IMR-90 (cell line): ENCODE measurements around the gene SAAL1. TPM values are rescaled to one million over a fixed set of nuclear protein-coding genes. Genes with fewer than 3 reads are reported as not detected.

Experiments
- ATAC-seq: fragments of 200-7000 bp; cut with Tn5 transposase; 2 replicates; pipeline ENCODE4 v1.9.1; 2020; ENCODE audit warnings: low read depth, mild to moderate bottlenecking, moderate library complexity
- BruUV-seq: library from RNA; stranded (reverse); fragments of 400-500 nt; replicated peaks from 2 replicates; lab custom pipeline; 2021; lab: Mats Ljungman, UMichigan
- CTCF ChIA-PET: fragments of 300-600 bp; formaldehyde crosslinking; extraction: SDS; loops from one replicate; lab custom pipeline; 2021; ENCODE audit warnings: antibody characterized with exemption; lab: Yijun Ruan, JAX
- POLR2A ChIA-PET: fragments of 300-600 bp; sonication (Branson Sonifier 250); formaldehyde crosslinking; loops from one replicate; lab custom pipeline; 2022; ENCODE audit warnings: antibody characterized with exemption; ENCODE audit not compliant: unreplicated experiment; lab: Charles Lee
- DNase-seq: peaks from one replicate; pipeline ENCODE4 v3.0.0; 2013
- H2AFZ ChIP-seq: replicated peaks from 2 replicates; pipeline ENCODE3; 2013; ENCODE audit warnings: low read length, mild to moderate bottlenecking; ENCODE audit not compliant: poor library complexity
- H2AK5ac ChIP-seq: 2 replicates; pipeline ENCODE4 v1.6.1; 2013; ENCODE audit warnings: low read depth, low read length, inconsistent platforms
- H2AK9ac ChIP-seq: replicated peaks from 2 replicates; pipeline ENCODE3; 2013; ENCODE audit warnings: mild to moderate bottlenecking, low read depth, low read length, moderate library complexity; ENCODE audit not compliant: poor library complexity
- H2BK120ac ChIP-seq: 2 replicates; pipeline ENCODE4 v1.6.1; 2013; ENCODE audit warnings: low read depth, low read length, inconsistent platforms
- H2BK15ac ChIP-seq: 3 replicates; pipeline ENCODE4 v1.6.1; 2013; ENCODE audit warnings: low read depth, low read length, inconsistent platforms
- H2BK20ac ChIP-seq: 2 replicates; pipeline ENCODE4 v1.6.1; 2013; ENCODE audit warnings: low read depth, mild to moderate bottlenecking, inconsistent platforms, low read length, moderate library complexity
- H2BK5ac ChIP-seq: 2 replicates; pipeline ENCODE4 v1.6.1; 2013; ENCODE audit warnings: mild to moderate bottlenecking, low read depth, low read length, inconsistent platforms; ENCODE audit not compliant: poor library complexity, severe bottlenecking
- H3K14ac ChIP-seq: replicated peaks from 2 replicates; pipeline ENCODE4 v1.6.1; 2013; ENCODE audit warnings: low read depth, low read length, inconsistent platforms
- H3K18ac ChIP-seq: 2 replicates; pipeline ENCODE4 v1.6.1; 2013; ENCODE audit warnings: low read depth, low read length, control low read depth
- H3K23ac ChIP-seq: 2 replicates; pipeline ENCODE4 v1.6.1; 2013; ENCODE audit warnings: low read depth, low read length, inconsistent platforms
- H3K27ac ChIP-seq: 2 replicates; pipeline ENCODE4 v1.5.1; 2013; ENCODE audit warnings: mild to moderate bottlenecking, control low read depth, low read length; ENCODE audit not compliant: insufficient read depth
- H3K27me3 ChIP-seq: 2 replicates; pipeline ENCODE4 v1.6.1; 2013; ENCODE audit warnings: low read length; ENCODE audit not compliant: control insufficient read depth, insufficient read depth
- H3K36me3 ChIP-seq: 2 replicates; pipeline ENCODE4 v1.6.1; 2013; ENCODE audit warnings: low read length, mixed read lengths; ENCODE audit not compliant: control insufficient read depth, insufficient read depth
- H3K4ac ChIP-seq: 2 replicates; pipeline ENCODE4 v1.6.1; 2013; ENCODE audit warnings: low read depth, low read length, inconsistent platforms
- H3K4me1 ChIP-seq: 2 replicates; pipeline ENCODE4 v1.6.1; 2013; ENCODE audit warnings: low read length, mixed read lengths; ENCODE audit not compliant: control insufficient read depth, insufficient read depth
- H3K4me2 ChIP-seq: 2 replicates; pipeline ENCODE4 v1.6.1; 2013; ENCODE audit warnings: low read depth, mild to moderate bottlenecking, control low read depth, low read length, moderate library complexity
- H3K4me3 ChIP-seq: 2 replicates; pipeline ENCODE4 v1.5.1; 2013; ENCODE audit warnings: low read depth, mild to moderate bottlenecking, control low read depth, low read length, moderate library complexity; ENCODE audit not compliant: insufficient read depth
- H3K56ac ChIP-seq: 2 replicates; pipeline ENCODE4 v1.6.1; 2013; ENCODE audit warnings: low read length, inconsistent platforms; ENCODE audit not compliant: insufficient read depth; ENCODE audit errors: extremely low read depth
- H3K79me1 ChIP-seq, 2 experiments: 2 replicates each; pipeline ENCODE4 v1.6.1; 2013; ENCODE audit warnings: low read length in 2 of 2, inconsistent platforms in 1 of 2, low read depth in 1 of 2
- H3K9ac ChIP-seq: 2 replicates; pipeline ENCODE4 v1.6.1; 2013; ENCODE audit warnings: low read depth, low read length, control low read depth
- H3K9me1 ChIP-seq: 2 replicates; pipeline ENCODE4 v1.6.1; 2013; ENCODE audit warnings: low read length, inconsistent platforms; ENCODE audit not compliant: insufficient read depth
- H3K9me3 ChIP-seq: 2 replicates; pipeline ENCODE4 v1.6.1; 2013; ENCODE audit warnings: low read length; ENCODE audit not compliant: control insufficient read depth, insufficient read depth
- H4K20me1 ChIP-seq: 2 replicates; pipeline ENCODE4 v1.6.1; 2013; ENCODE audit warnings: low read length, inconsistent platforms; ENCODE audit not compliant: insufficient read depth
- H4K5ac ChIP-seq: 2 replicates; pipeline ENCODE4 v1.6.1; 2013; ENCODE audit warnings: mild to moderate bottlenecking, low read depth, low read length, control low read depth
- H4K8ac ChIP-seq, 2 experiments: 2 replicates each; pipeline ENCODE4 v1.6.1; 2013; ENCODE audit warnings: low read depth in 2 of 2, low read length in 2 of 2, control low read depth in 1 of 2, inconsistent platforms in 1 of 2
- H4K91ac ChIP-seq: 2 replicates; pipeline ENCODE4 v1.6.1; 2013; ENCODE audit warnings: low read depth, low read length, inconsistent platforms; ENCODE audit not compliant: insufficient read depth
- BHLHE40 ChIP-seq: fragments of 150-350 bp; IDR thresholded peaks from 2 replicates; pipeline ENCODE4 v1.6.1; 2016; ENCODE audit warnings: mild to moderate bottlenecking, low read depth, low read length
- CEBPB ChIP-seq: IDR thresholded peaks from 2 replicates; pipeline ENCODE4 v1.6.1; 2012; ENCODE audit warnings: low read depth, low read length, improper control_type of control experiment
- CHD1 ChIP-seq: IDR thresholded peaks from 2 replicates; pipeline ENCODE4 v1.6.1; 2012; ENCODE audit warnings: low read depth, low read length, improper control_type of control experiment
- FOS ChIP-seq: fragments of 150-350 bp; IDR thresholded peaks from 2 replicates; pipeline ENCODE4 v1.6.1; 2016; ENCODE audit warnings: low read depth, low read length
- MAFK ChIP-seq: IDR thresholded peaks from 2 replicates; pipeline ENCODE4 v1.6.1; 2012; ENCODE audit warnings: low read depth, low read length, improper control_type of control experiment
- MAZ ChIP-seq: IDR thresholded peaks from 2 replicates; pipeline ENCODE4 v1.6.1; 2012; ENCODE audit warnings: low read depth, mild to moderate bottlenecking, low read length, improper control_type of control experiment, moderate library complexity, borderline replicate concordance
- MXI1 ChIP-seq: IDR thresholded peaks from 2 replicates; pipeline ENCODE4 v1.6.1; 2012; ENCODE audit warnings: low read depth, mild to moderate bottlenecking, low read length, moderate library complexity, borderline replicate concordance
- NFE2L2 ChIP-seq: fragments of 150-350 bp; IDR thresholded peaks from 2 replicates; pipeline ENCODE4 v1.6.1; 2016; ENCODE audit warnings: low read depth, mild to moderate bottlenecking, low read length
- POLR2A ChIP-seq: IDR thresholded peaks from 2 replicates; pipeline ENCODE4 v1.6.1; 2012; ENCODE audit warnings: mild to moderate bottlenecking, low read depth, low read length
- RAD21 ChIP-seq: IDR thresholded peaks from 2 replicates; pipeline ENCODE4 v1.6.1; 2012; ENCODE audit warnings: low read length, improper control_type of control experiment
- RCOR1 ChIP-seq: IDR thresholded peaks from 2 replicates; pipeline ENCODE4 v1.6.1; 2012; ENCODE audit warnings: mild to moderate bottlenecking, low read length, improper control_type of control experiment; ENCODE audit not compliant: insufficient replicate concordance
- RFX5 ChIP-seq: IDR thresholded peaks from 2 replicates; pipeline ENCODE4 v1.8.0; 2012; ENCODE audit warnings: low read depth, mild to moderate bottlenecking, low read length, moderate library complexity
- SMC3 ChIP-seq: fragments of 150-350 bp; IDR thresholded peaks from 2 replicates; pipeline ENCODE4 v1.6.1; 2016; ENCODE audit warnings: low read depth, mild to moderate bottlenecking, antibody characterized with exemption, low read length, moderate library complexity
- WGBS, 2 experiments: methylation state at CpG; one replicate each; pipeline versions ENCODE4 v1.1.5 to v1.1.7; 2013; ENCODE audit warnings: missing lambda C conversion rate in 2 of 2; ENCODE audit not compliant: insufficient read length in 1 of 2; ENCODE audit errors: extremely low coverage in 2 of 2; 5-methylcytosine and 5-hydroxymethylcytosine counted together
- dilution Hi-C: fragments of 300-500 bp; cut with HindIII; formaldehyde crosslinking; loops from one replicate; pipeline ENCODE4 v1.14.3; 2018; ENCODE audit warnings: low sequenced_read_pairs; ENCODE audit not compliant: unreplicated experiment
- in situ Hi-C: fragments of 300-500 bp; cut with MboI; formaldehyde crosslinking; loops from 3 replicates; pipeline ENCODE4 v1.14.3; 2019; ENCODE audit warnings: low sequenced_read_pairs, inconsistent platforms, mixed read lengths
- intact Hi-C: fragments of 100-400 bp; cut with micrococcal nuclease; formaldehyde crosslinking; loops from 2 replicates; pipeline ENCODE4 v1.10.0; 2022
- polyA plus RNA-seq, 3 experiments: library from polyadenylated mRNA; depleted of rRNA; stranded (reverse); fragments of >200 nt; gene quantifications; 2 replicates each; pipeline ENCODE4 v1.2.3, GENCODE V29; 2012; ENCODE audit warnings: low replicate concordance in 1 of 3
- total RNA-seq: library from RNA; depleted of rRNA; stranded (reverse); fragments of >200 nt; gene quantifications from 2 replicates; pipeline ENCODE4 v1.2.3, GENCODE V29; 2012
- TF ChIP-seq, protein P1 (sequence below): fragments of 150-350 bp; IDR thresholded peaks from 2 replicates; pipeline ENCODE4 v1.6.1; 2017; ENCODE audit warnings: mild to moderate bottlenecking, antibody characterized with exemption, low read length, low read depth
- TF ChIP-seq, protein P2 (sequence below): fragments of 150-350 bp; IDR thresholded peaks from 2 replicates; pipeline ENCODE4 v1.6.1; 2016; ENCODE audit warnings: low read depth, mild to moderate bottlenecking, low read length, moderate library complexity, borderline replicate concordance
- TF ChIP-seq, protein P3 (sequence below): conservative IDR thresholded peaks from 2 replicates; pipeline ENCODE4 v1.5.1; 2012; ENCODE audit warnings: mild to moderate bottlenecking, low read depth, low read length, improper control_type of control experiment

SAAL1 gene
- total and polyA plus RNA-seq, 2 of the 4 experiments (the other 2 are of a cell fraction): 12.5 to 12.8 TPM

DNA sequence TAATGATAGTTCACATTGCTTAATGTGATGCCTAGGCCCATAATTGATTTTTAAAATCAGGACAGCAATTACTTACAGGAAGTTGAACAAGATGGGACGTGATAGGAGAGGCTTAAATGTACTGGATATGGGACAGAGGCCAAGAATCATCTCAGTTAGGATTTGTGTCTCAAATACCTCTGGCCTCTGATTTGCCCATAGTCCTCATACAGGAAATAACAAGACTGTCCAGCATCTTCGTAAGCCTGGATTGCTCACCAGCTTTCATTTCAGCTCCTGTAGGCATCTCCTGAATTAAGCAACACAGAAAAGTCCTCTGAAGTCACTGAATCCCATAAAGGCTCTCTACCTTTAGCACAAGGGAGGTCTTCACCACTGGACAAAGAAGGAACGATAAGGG lies 26.5 kb upstream of the SAAL1 start, which contains the start of gene MRGPRX3:
Gene MRGPRX3 (plus strand): TSS at position 231 of the 400 bp plus-strand sequence. CDS start 4,632 bp downstream, outside the sequence.
- Histone ChIP-seq H3K14ac (no peak within 1 kb of the TSS), H2BK120ac (no peak within 1 kb of the TSS), H2AK5ac (no peak within 1 kb of the TSS), H4K91ac (no peak within 1 kb of the TSS), H3K27ac (no peak within 1 kb of the TSS), H3K4me1 (no peaks in the 10 kb centered on the region), H3K9me3 (no peaks in the 10 kb centered on the region), H2AFZ (no peak within 1 kb of the TSS), H3K18ac (no peak within 1 kb of the TSS), H3K4me2 (no peak within 1 kb of the TSS), H2BK15ac (no peak within 1 kb of the TSS), H3K9ac (no peak within 1 kb of the TSS), H4K5ac (no peak within 1 kb of the TSS), H4K20me1 (no peaks in the 10 kb centered on the region), H2BK20ac (no peak within 1 kb of the TSS), H3K56ac (no peak within 1 kb of the TSS), H4K8ac (no peak within 1 kb of the TSS), H3K27me3 (no peaks in the 10 kb centered on the region; the same call in 1 of the 2 replicates), H3K9me1 (no peaks in the 10 kb centered on the region), H3K4ac (no peak within 1 kb of the TSS), H3K23ac (no peak within 1 kb of the TSS), H2BK5ac (no peak within 1 kb of the TSS), H3K4me3 (no peak within 1 kb of the TSS), H2AK9ac (no peak within 1 kb of the TSS), H3K36me3 (no peaks in the 10 kb centered on the region), H3K79me1 (no peaks in the 10 kb centered on the region)
- in situ Hi-C loops (no loop called here), dilution Hi-C loops (no loop called here), intact Hi-C loops (no loop called here)
- POLR2A ChIA-PET: no interaction called here
- WGBS, 2 experiments: no CpG with 5 or more reads among the region's 3 CpGs
- BruUV-seq: no TSS peak
- TF ChIP-seq MAZ: no peak
- TF ChIP-seq, protein P1, sequence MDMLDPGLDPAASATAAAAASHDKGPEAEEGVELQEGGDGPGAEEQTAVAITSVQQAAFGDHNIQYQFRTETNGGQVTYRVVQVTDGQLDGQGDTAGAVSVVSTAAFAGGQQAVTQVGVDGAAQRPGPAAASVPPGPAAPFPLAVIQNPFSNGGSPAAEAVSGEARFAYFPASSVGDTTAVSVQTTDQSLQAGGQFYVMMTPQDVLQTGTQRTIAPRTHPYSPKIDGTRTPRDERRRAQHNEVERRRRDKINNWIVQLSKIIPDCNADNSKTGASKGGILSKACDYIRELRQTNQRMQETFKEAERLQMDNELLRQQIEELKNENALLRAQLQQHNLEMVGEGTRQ: no peak
- no peak for TF ChIP-seq SMC3
- no peak for TF ChIP-seq CEBPB
- TF ChIP-seq RFX5: no peak
- no peak for TF ChIP-seq CHD1
- no peak for TF ChIP-seq POLR2A
- TF ChIP-seq MAFK: no peak
- no peak for TF ChIP-seq MXI1
- TF ChIP-seq BHLHE40: no peak
- TF ChIP-seq, protein P2, sequence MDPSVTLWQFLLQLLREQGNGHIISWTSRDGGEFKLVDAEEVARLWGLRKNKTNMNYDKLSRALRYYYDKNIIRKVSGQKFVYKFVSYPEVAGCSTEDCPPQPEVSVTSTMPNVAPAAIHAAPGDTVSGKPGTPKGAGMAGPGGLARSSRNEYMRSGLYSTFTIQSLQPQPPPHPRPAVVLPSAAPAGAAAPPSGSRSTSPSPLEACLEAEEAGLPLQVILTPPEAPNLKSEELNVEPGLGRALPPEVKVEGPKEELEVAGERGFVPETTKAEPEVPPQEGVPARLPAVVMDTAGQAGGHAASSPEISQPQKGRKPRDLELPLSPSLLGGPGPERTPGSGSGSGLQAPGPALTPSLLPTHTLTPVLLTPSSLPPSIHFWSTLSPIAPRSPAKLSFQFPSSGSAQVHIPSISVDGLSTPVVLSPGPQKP: no peak
- TF ChIP-seq, protein P3, sequence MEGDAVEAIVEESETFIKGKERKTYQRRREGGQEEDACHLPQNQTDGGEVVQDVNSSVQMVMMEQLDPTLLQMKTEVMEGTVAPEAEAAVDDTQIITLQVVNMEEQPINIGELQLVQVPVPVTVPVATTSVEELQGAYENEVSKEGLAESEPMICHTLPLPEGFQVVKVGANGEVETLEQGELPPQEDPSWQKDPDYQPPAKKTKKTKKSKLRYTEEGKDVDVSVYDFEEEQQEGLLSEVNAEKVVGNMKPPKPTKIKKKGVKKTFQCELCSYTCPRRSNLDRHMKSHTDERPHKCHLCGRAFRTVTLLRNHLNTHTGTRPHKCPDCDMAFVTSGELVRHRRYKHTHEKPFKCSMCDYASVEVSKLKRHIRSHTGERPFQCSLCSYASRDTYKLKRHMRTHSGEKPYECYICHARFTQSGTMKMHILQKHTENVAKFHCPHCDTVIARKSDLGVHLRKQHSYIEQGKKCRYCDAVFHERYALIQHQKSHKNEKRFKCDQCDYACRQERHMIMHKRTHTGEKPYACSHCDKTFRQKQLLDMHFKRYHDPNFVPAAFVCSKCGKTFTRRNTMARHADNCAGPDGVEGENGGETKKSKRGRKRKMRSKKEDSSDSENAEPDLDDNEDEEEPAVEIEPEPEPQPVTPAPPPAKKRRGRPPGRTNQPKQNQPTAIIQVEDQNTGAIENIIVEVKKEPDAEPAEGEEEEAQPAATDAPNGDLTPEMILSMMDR: no peak
- no peak for TF ChIP-seq RAD21
- no peak for TF ChIP-seq FOS
- TF ChIP-seq NFE2L2: no peak
- TF ChIP-seq RCOR1: no peak
- DNase-seq (no peak), ATAC-seq (no peak)
- CTCF ChIA-PET: no interaction called here
